HepG2 (cell line): ENCODE results near the gene TXNIP. TPM values are rescaled to one million over a fixed set of nuclear protein-coding genes. Genes with fewer than 3 reads are reported as not detected.

Experiments used
- EP300 ChIP-seq, 3 experiments: sonication (generic) in 1 of 3; formaldehyde crosslinking in 1 of 3; IDR thresholded peaks; 2 replicates each; pipeline versions ENCODE4 v1.5.1 to v1.6.1; 2011 to 2020; ENCODE audit warnings: low read depth in 2 of 3, low read length in 2 of 3, borderline replicate concordance in 1 of 3, improper control_type of control experiment in 1 of 3, mild to moderate bottlenecking in 1 of 3, missing genetic modification reagents in 1 of 3, moderate library complexity in 1 of 3
- GATAD2A ChIP-seq: IDR thresholded peaks from 2 replicates; pipeline ENCODE4 v1.6.1; 2016
- GZF1 ChIP-seq: sonication (generic); formaldehyde crosslinking; IDR thresholded peaks from 2 replicates; pipeline ENCODE4 v1.5.1; 2020; ENCODE audit warnings: mild to moderate bottlenecking, missing genetic modification reagents
- HNRNPUL1 ChIP-seq: fragments of 200-400 bp; formaldehyde crosslinking; IDR thresholded peaks from 2 replicates; pipeline ENCODE4 v1.6.1; 2017; ENCODE audit warnings: low read depth, mild to moderate bottlenecking, low read length, moderate library complexity
- IKZF4 ChIP-seq: sonication (generic); formaldehyde crosslinking; IDR thresholded peaks from 2 replicates; pipeline ENCODE4 v1.5.1; 2020; ENCODE audit warnings: borderline replicate concordance, mild to moderate bottlenecking, low read depth, missing genetic modification reagents; ENCODE audit errors: not compliant biosample characterization
- KAT2B ChIP-seq: fragments of 150-350 bp; IDR thresholded peaks from 2 replicates; pipeline ENCODE4 v1.6.1; 2014; ENCODE audit warnings: low read depth, low read length, borderline replicate concordance
- LCORL ChIP-seq, 2 experiments: fragments of 450-650 bp in 1 of 2; sonication (generic) in 1 of 2; formaldehyde crosslinking in 1 of 2; IDR thresholded peaks; 2 replicates each; pipeline versions ENCODE4 v1.5.0 to v1.6.1; 2017 to 2020; ENCODE audit warnings: antibody characterized with exemption in 1 of 2, missing genetic modification reagents in 1 of 2
- NKX3-1 ChIP-seq: sonication (generic); formaldehyde crosslinking; IDR thresholded peaks from 2 replicates; pipeline ENCODE4 v1.5.0; 2020; ENCODE audit warnings: missing genetic modification reagents
- PHF5A ChIP-seq: IDR thresholded peaks from one replicate; pipeline ENCODE4 v1.6.1; 2018; ENCODE audit warnings: low read depth, missing genetic modification reagents; ENCODE audit not compliant: unreplicated experiment
- POLR2A ChIP-seq, 2 experiments: IDR thresholded peaks; 2 replicates each; pipeline ENCODE4 v1.6.1; 2011; ENCODE audit warnings: low read depth in 2 of 2, low read length in 2 of 2, mild to moderate bottlenecking in 1 of 2, moderate library complexity in 1 of 2; ENCODE audit not compliant: insufficient read depth in 1 of 2
- SALL2 ChIP-seq: sonication (generic); formaldehyde crosslinking; IDR thresholded peaks from 2 replicates; pipeline ENCODE4 v1.8.1; 2023; ENCODE audit warnings: mild to moderate bottlenecking, missing genetic modification reagents, inconsistent platforms
- SMARCC2 ChIP-seq: fragments of 450-650 bp; IDR thresholded peaks from 2 replicates; pipeline ENCODE4 v1.6.1; 2017; ENCODE audit warnings: antibody characterized with exemption, mild to moderate bottlenecking
- THYN1 ChIP-seq: sonication (generic); formaldehyde crosslinking; IDR thresholded peaks from 2 replicates; pipeline ENCODE4 v1.8.1; 2023; ENCODE audit warnings: low read depth, mild to moderate bottlenecking, moderate library complexity, missing genetic modification reagents, borderline replicate concordance
- ZNF331 ChIP-seq: sonication (generic); formaldehyde crosslinking; IDR thresholded peaks from 2 replicates; pipeline ENCODE4 v1.4.0; 2020; ENCODE audit warnings: missing genetic modification reagents
- ZNF777 ChIP-seq: sonication (generic); formaldehyde crosslinking; IDR thresholded peaks from 2 replicates; pipeline ENCODE4 v1.4.0; 2020; ENCODE audit warnings: missing genetic modification reagents
- polyA plus RNA-seq, 8 experiments: library from polyadenylated mRNA; depleted of rRNA in 3 of 8; stranded (reverse) in 7 of 8; unstranded in 1 of 8; fragments of >200 nt; fragmentation: Illumina TruSeq in 4 of 8; extraction: Trizol in 4 of 8; gene quantifications; 2 replicates each; pipeline versions ENCODE4 v1.2.1 to v1.2.3, GENCODE V29; 2011 to 2016; ENCODE audit warnings: low read depth in 4 of 8, missing spikeins in 1 of 8, mixed read lengths in 1 of 8; ENCODE audit not compliant: insufficient read depth in 1 of 8
- total RNA-seq, 5 experiments: library from RNA; depleted of rRNA; stranded (reverse); fragments of >200 nt; fragmentation: Illumina TruSeq; extraction: Trizol; gene quantifications; 2 replicates each; pipeline ENCODE4 v1.2.3, GENCODE V29; 2016; ENCODE audit warnings: low read depth in 1 of 5
- TF ChIP-seq, protein P1 (sequence below): sonication (generic); formaldehyde crosslinking; IDR thresholded peaks from 2 replicates; pipeline ENCODE4 v1.4.0; 2020; ENCODE audit warnings: mild to moderate bottlenecking, missing genetic modification reagents
- TF ChIP-seq, protein P2 (sequence below): sonication (generic); formaldehyde crosslinking; IDR thresholded peaks from 2 replicates; pipeline ENCODE4 v1.5.0; 2020; ENCODE audit warnings: missing genetic modification reagents
- TF ChIP-seq, protein P3 (sequence below), 2 experiments: sonication (generic) in 1 of 2; formaldehyde crosslinking in 1 of 2; IDR thresholded peaks; 2 replicates each; pipeline versions ENCODE4 v1.5.1 to v1.6.1; 2011 to 2020; ENCODE audit warnings: borderline replicate concordance in 1 of 2, low read depth in 1 of 2, low read length in 1 of 2, mild to moderate bottlenecking in 1 of 2, missing genetic modification reagents in 1 of 2, moderate library complexity in 1 of 2
- TF ChIP-seq, protein P4 (sequence below): sonication (generic); formaldehyde crosslinking; IDR thresholded peaks from 2 replicates; pipeline ENCODE4 v1.4.0; 2020; ENCODE audit warnings: missing genetic modification reagents
- TF ChIP-seq, protein P5 (sequence below): sonication (generic); formaldehyde crosslinking; IDR thresholded peaks from 2 replicates; pipeline ENCODE4 v1.4.0; 2020; ENCODE audit warnings: missing genetic modification reagents, borderline replicate concordance

Gene TXNIP
- total and polyA plus RNA-seq, 2 of the 13 experiments (the other 11 are each of a cell fraction or from before 2014, with no cell fraction given) = 24.4 to 237 TPM

DNA sequence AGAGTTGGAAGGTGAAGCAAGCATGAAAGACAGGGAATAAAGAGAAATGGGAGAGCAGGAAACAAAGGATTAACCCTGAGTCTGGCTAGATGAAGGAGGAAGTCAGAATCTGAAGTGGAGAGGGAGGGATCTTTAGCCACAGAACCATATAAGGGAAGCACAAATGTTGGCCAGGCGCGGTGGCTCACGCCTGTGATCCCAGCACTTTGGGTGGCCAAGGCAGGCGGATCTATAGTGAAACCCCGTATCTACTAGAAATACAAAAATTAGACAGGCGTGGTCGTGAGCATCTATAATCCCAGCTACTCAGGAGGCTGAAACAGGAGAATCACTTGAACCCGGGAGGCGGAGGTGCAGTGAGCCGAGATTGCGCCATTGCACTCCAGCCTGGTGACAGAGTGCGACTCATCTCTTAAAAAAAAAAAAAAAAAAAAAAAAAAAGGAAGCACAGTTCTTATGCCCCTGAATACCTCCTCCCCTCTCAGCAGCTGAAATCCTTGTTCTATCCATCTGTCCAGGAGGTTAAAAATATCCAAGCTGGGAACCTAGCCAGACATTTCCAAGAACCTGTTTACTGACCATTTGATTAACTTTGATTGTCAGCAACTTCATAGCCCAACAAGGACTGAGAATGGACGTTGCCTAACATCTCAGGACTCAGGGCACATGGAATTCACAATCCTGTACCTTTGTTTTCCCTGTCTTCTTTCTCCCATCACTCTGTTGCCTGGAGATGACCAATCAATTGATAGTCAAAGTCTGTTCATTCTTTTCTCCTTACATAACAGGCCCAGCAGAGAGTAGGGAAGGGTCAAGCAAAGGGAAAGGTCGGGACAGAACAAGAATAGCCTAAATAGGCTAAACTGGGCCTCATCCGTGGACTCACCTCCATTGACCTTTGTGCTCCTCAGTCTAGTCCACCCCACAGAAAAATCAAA, 10.6 kb downstream of the TXNIP start (continued):
- TF ChIP-seq KAT2B (no peak), ZNF777 (no peak), GZF1 (CRISPR knock-in tag) (no peak), SMARCC2 (no peak), PHF5A (CRISPR knock-in tag) (no peak), POLR2A (IDR thresholded peaks at IDR 0.05; ENCODE audit: insufficient read depth in 1 of 2, low read depth in 2 of 2, low read length in 2 of 2) (no peak), NKX3-1 (CRISPR knock-in tag) (no peak), IKZF4 (CRISPR knock-in tag) (no peak), LCORL (IDR thresholded peaks at IDR 0.05) (no peak), LCORL (CRISPR knock-in tag; IDR thresholded peaks at IDR 0.05) (0 out of 2 replicates have a peak, but pooled peaks have one; percentile 62), GATAD2A (CRISPR knock-in tag) (0 out of 2 replicates have a peak, but pooled peaks have one; percentile 27), HNRNPUL1 (no peak), EP300 (IDR thresholded peaks at IDR 0.05; ENCODE audit: low read depth in 2 of 2, low read length in 2 of 2) (0 out of 4 replicates have a peak, but pooled peaks of 1 of the 2 experiments have one; percentile 3), EP300 (CRISPR knock-in tag; IDR thresholded peaks at IDR 0.05; ENCODE audit: borderline replicate concordance) (no peak), ZNF331 (CRISPR knock-in tag) (no peak), THYN1 (no peak), SALL2 (no peak)
- TF ChIP-seq, protein P1, sequence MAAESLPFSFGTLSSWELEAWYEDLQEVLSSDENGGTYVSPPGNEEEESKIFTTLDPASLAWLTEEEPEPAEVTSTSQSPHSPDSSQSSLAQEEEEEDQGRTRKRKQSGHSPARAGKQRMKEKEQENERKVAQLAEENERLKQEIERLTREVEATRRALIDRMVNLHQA (CRISPR knock-in tag) = no peak
- TF ChIP-seq, protein P2, sequence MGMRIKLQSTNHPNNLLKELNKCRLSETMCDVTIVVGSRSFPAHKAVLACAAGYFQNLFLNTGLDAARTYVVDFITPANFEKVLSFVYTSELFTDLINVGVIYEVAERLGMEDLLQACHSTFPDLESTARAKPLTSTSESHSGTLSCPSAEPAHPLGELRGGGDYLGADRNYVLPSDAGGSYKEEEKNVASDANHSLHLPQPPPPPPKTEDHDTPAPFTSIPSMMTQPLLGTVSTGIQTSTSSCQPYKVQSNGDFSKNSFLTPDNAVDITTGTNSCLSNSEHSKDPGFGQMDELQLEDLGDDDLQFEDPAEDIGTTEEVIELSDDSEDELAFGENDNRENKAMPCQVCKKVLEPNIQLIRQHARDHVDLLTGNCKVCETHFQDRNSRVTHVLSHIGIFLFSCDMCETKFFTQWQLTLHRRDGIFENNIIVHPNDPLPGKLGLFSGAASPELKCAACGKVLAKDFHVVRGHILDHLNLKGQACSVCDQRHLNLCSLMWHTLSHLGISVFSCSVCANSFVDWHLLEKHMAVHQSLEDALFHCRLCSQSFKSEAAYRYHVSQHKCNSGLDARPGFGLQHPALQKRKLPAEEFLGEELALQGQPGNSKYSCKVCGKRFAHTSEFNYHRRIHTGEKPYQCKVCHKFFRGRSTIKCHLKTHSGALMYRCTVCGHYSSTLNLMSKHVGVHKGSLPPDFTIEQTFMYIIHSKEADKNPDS = no peak
- TF ChIP-seq, protein P3, sequence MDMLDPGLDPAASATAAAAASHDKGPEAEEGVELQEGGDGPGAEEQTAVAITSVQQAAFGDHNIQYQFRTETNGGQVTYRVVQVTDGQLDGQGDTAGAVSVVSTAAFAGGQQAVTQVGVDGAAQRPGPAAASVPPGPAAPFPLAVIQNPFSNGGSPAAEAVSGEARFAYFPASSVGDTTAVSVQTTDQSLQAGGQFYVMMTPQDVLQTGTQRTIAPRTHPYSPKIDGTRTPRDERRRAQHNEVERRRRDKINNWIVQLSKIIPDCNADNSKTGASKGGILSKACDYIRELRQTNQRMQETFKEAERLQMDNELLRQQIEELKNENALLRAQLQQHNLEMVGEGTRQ (IDR thresholded peaks at IDR 0.05; ENCODE audit: low read depth, low read length) = no peak
- TF ChIP-seq, protein P3 (CRISPR knock-in tag; IDR thresholded peaks at IDR 0.05; ENCODE audit: borderline replicate concordance) = no peak
- TF ChIP-seq, protein P4, sequence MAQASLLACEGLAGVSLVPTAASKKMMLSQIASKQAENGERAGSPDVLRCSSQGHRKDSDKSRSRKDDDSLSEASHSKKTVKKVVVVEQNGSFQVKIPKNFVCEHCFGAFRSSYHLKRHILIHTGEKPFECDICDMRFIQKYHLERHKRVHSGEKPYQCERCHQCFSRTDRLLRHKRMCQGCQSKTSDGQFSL (CRISPR knock-in tag) = no peak
- TF ChIP-seq, protein P5, sequence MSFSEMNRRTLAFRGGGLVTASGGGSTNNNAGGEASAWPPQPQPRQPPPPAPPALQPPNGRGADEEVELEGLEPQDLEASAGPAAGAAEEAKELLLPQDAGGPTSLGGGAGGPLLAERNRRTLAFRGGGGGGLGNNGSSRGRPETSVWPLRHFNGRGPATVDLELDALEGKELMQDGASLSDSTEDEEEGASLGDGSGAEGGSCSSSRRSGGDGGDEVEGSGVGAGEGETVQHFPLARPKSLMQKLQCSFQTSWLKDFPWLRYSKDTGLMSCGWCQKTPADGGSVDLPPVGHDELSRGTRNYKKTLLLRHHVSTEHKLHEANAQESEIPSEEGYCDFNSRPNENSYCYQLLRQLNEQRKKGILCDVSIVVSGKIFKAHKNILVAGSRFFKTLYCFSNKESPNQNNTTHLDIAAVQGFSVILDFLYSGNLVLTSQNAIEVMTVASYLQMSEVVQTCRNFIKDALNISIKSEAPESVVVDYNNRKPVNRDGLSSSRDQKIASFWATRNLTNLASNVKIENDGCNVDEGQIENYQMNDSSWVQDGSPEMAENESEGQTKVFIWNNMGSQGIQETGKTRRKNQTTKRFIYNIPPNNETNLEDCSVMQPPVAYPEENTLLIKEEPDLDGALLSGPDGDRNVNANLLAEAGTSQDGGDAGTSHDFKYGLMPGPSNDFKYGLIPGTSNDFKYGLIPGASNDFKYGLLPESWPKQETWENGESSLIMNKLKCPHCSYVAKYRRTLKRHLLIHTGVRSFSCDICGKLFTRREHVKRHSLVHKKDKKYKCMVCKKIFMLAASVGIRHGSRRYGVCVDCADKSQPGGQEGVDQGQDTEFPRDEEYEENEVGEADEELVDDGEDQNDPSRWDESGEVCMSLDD = no peak
